Activated CD4-positive, alpha-beta memory T cell treated with anti-CD3 and anti-CD28 coated beads for 36 hours (primary cell): ENCODE measurements around the gene GOLM1. TPM values are rescaled to one million over a fixed set of nuclear protein-coding genes. Genes with fewer than 3 reads are reported as not detected.

Experiments
- CTCF ChIA-PET: fragments of 350-600 bp; sonication (Branson Sonifier 250); formaldehyde crosslinking; loops from one replicate; lab custom pipeline; 2021; ENCODE audit warnings: antibody characterized with exemption, inconsistent platforms; lab: Charles Lee
- POLR2A ChIA-PET: fragments of 350-600 bp; sonication (Branson Sonifier 250); formaldehyde crosslinking; loops from one replicate; lab custom pipeline; 2021; ENCODE audit warnings: antibody characterized with exemption; lab: Charles Lee
- DNase-seq: peaks from one replicate; pipeline ENCODE4 v3.0.0-alpha.2; 2020
- H3K27ac Mint-ChIP-seq: one replicate; pipeline ENCODE4 v1.8.0; 2021; ENCODE audit warnings: mixed read lengths
- H3K27me3 Mint-ChIP-seq: one replicate; pipeline ENCODE4 v1.8.0; 2021; ENCODE audit warnings: mixed read lengths
- H3K36me3 Mint-ChIP-seq: one replicate; pipeline ENCODE4 v1.8.0; 2021; ENCODE audit warnings: mixed read lengths
- H3K4me1 Mint-ChIP-seq: one replicate; pipeline ENCODE4 v1.8.0; 2021; ENCODE audit warnings: low read depth, mixed read lengths
- H3K4me3 Mint-ChIP-seq: one replicate; pipeline ENCODE4 v1.8.0; 2021; ENCODE audit warnings: mild to moderate bottlenecking, mixed read lengths
- H3K9me3 Mint-ChIP-seq: one replicate; pipeline ENCODE4 v1.8.0; 2021; ENCODE audit warnings: mixed read lengths
- intact Hi-C: fragments of 100-400 bp; cut with micrococcal nuclease; formaldehyde crosslinking; loops from one replicate; pipeline ENCODE4 v1.15.1; 2023
- total RNA-seq, 2 experiments: library from RNA; stranded (reverse); gene quantifications; one replicate each; pipeline ENCODE4 v1.2.3, GENCODE V29; 2021

The GOLM1 gene
- total RNA-seq, 2 experiments from 2014 or later = 2.0 to 2.1 TPM

DNA sequence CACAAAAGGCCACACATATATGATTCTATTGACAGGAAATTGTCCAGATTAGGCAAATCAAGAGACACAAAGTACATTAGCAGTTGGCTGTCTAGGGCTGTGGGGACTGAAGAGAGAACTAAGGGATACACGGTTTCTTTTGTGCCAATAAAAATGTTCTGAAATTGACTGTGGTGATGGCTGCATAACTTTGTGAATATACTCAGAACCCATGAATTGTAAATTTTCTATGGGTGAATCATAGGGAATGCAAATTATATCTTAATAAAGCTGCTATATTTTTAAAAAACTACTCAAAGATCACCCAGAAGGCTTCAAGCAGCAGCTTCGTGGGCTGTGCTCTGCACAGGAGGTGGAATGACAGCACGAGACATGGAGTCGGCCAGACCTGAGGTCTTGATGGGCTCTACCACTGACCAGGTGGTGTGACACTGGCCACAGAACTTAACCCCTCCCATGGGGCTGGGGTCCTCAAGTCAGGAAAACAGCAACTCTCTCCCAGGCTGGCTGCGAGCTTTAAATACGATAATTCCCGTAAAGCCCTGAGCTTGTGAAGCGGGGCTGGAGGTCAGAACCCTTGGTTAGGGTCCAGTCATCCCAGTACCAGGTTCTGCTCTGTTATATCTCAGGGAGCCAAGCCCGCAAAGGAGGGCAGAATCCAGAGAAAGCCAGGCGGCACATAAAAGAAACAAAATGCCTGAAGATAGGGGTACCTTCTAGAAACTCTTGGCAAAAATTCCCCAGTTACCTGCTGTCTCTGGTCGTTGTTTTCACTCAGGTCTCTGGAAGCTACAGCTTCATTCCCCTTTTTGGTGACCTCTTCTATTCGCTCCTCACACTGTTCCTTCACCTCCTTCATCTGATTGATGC lies 59.1 kb downstream of the GOLM1 start:
- POLR2A ChIA-PET = no interaction called here
- H3K27ac Mint-ChIP-seq = no peak overlapping the region
- CTCF ChIA-PET = no interaction called here
- peaks cover 2% of the 10 kb centered on the region for H3K27me3 Mint-ChIP-seq
- no peak overlapping the region for H3K4me3 Mint-ChIP-seq
- no peak for DNase-seq
- no peaks in the 10 kb centered on the region for H3K4me1 Mint-ChIP-seq
- H3K9me3 Mint-ChIP-seq = peaks cover 3% of the 10 kb centered on the region
- intact Hi-C loops = no loop called here
- no peaks in the 10 kb centered on the region for H3K36me3 Mint-ChIP-seq

DNA sequence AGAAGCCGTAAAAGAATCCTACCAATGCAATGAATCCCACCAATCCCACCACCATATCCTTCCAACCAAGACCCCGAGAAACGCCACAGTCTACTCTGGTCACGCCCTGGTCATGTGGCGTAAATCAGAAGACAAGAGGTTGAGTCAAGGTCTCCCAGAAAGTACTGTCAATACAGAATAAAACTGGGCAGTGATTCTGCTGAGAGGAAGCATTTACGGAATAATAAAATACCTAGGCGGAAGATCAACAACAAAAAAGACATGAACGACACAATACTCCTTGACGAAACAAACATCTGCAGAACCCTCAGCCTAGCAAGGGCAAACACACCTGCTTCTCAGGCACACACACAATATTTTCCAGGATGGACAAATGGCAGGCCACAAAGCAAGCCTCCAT lies 62.8 kb downstream of the GOLM1 start:
- Mint-ChIP-seq H3K4me1 (no peaks in the 10 kb centered on the region), H3K27ac (no peak overlapping the region), H3K36me3 (peaks cover 3% of the 10 kb centered on the region), H3K4me3 (no peak overlapping the region), H3K9me3 (peaks cover 8% of the 10 kb centered on the region), H3K27me3 (no peaks in the 10 kb centered on the region)
- POLR2A ChIA-PET = no interaction called here
- DNase-seq = no peak
- intact Hi-C loops = no loop called here
- CTCF ChIA-PET = no interaction called here

GRCh38 chr9:86035827-86036440 lies 63.4 kb downstream of the GOLM1 start:
- no peak overlapping the region for H3K27ac Mint-ChIP-seq
- DNase-seq = no peak
- H3K36me3 Mint-ChIP-seq = peaks cover 3% of the 10 kb centered on the region
- intact Hi-C loops = no loop called here
- H3K9me3 Mint-ChIP-seq = peaks cover 8% of the 10 kb centered on the region
- no peak overlapping the region for H3K4me3 Mint-ChIP-seq
- POLR2A ChIA-PET = no interaction called here
- CTCF ChIA-PET = interaction anchor here (1.1 kb wide), 1 partner anchor 166 kb away, joined by 5 read pairs; no protein-coding TSS in a partner anchor
- H3K4me1 Mint-ChIP-seq = no peaks in the 10 kb centered on the region
- H3K27me3 Mint-ChIP-seq = no peaks in the 10 kb centered on the region

DNA sequence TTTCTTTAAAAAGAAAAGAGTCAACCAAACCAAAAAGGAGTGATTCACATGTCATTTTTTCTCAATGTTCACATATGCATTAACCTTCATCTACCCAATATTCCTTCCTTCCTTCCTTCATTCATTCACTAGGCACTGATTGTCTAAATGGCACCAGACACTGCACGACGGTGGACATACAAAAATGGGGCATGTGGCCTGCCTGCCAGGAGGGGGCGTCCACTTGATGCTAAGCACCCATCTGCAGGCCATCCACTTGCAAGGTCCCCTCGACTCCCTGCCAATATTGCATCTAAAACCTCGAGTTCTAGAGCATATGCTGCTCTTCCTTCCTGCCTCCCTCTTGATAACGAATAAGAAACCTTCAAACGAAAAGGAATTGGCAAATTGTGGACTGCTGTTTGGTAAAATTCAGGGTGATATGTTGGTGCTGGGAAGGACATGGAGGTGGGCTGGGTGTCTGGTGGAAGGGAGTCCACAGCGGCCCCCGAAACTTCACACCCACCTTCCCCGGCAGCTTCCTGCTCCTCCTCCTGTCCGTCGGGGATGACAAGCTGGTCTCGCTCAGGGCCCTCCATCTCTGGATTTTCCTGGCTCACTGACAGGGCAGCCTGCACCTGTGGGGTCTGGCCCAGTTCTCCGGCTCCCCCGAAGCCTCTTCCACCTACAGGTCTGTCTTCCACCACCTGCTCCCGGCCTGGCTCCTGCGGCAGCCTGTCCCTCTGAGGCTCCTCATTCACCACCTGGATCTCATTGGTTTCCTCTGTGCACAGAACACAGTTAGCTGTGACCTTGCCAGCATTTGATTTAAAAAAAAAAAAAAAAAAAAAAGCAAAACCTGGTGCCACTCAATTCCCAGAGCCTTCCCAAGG lies 64.3 kb downstream of the GOLM1 start:
- no peak for DNase-seq
- Mint-ChIP-seq H3K4me3 (no peak overlapping the region), H3K27ac (no peak overlapping the region), H3K9me3 (peaks cover 8% of the 10 kb centered on the region), H3K27me3 (no peaks in the 10 kb centered on the region), H3K36me3 (peaks cover 3% of the 10 kb centered on the region), H3K4me1 (no peaks in the 10 kb centered on the region)
- CTCF ChIA-PET = interaction anchor here (1.1 kb wide), 1 partner anchor 167 kb away, joined by 5 read pairs; no protein-coding TSS in a partner anchor
- POLR2A ChIA-PET = no interaction called here
- intact Hi-C loops = no loop called here

GRCh38 chr9:86027767-86028166 lies 71.6 kb downstream of the GOLM1 start:
- Mint-ChIP-seq H3K36me3 (peaks cover 56% of the 10 kb centered on the region), H3K27me3 (no peaks in the 10 kb centered on the region), H3K9me3 (peaks cover 7% of the 10 kb centered on the region), H3K27ac (no peak overlapping the region), H3K4me1 (no peaks in the 10 kb centered on the region), H3K4me3 (no peak overlapping the region)
- ChIA-PET CTCF (no interaction called here), POLR2A (no interaction called here)
- no peak for DNase-seq
- intact Hi-C loops = no loop called here

GRCh38 chr9:86022687-86023266 lies 76.6 kb downstream of the GOLM1 start:
- POLR2A ChIA-PET = interaction anchor here (0.6 kb wide), 1 partner anchor 34 kb away, joined by 3 read pairs; no protein-coding TSS in a partner anchor
- intact Hi-C loops = no loop called here

GRCh38 chr9:86021166-86021565 lies 78.2 kb downstream of the GOLM1 start:
- DNase-seq = no peak
- Mint-ChIP-seq H3K27me3 (no peaks in the 10 kb centered on the region), H3K9me3 (no peaks in the 10 kb centered on the region), H3K4me3 (no peak overlapping the region), H3K36me3 (peaks cover 75% of the 10 kb centered on the region), H3K4me1 (no peaks in the 10 kb centered on the region), H3K27ac (no peak overlapping the region)
- POLR2A ChIA-PET = no interaction called here
- intact Hi-C loops = no loop called here
- CTCF ChIA-PET = interaction anchor here (0.6 to 0.7 kb wide), 2 partner anchors 201 to 219 kb away, joined by 3 read pairs; no protein-coding TSS in a partner anchor

More at GRCh38 chr9:86022687-86023266, 76.6 kb downstream of the GOLM1 start:
- no peak for DNase-seq
- no peaks in the 10 kb centered on the region for H3K4me1 Mint-ChIP-seq
- CTCF ChIA-PET = no interaction called here
- H3K27ac Mint-ChIP-seq = no peak overlapping the region
- no peaks in the 10 kb centered on the region for H3K27me3 Mint-ChIP-seq
- no peak overlapping the region for H3K4me3 Mint-ChIP-seq
- H3K9me3 Mint-ChIP-seq = no peaks in the 10 kb centered on the region
- peaks cover 79% of the 10 kb centered on the region for H3K36me3 Mint-ChIP-seq

GRCh38 chr9:86020731-86021130 lies 78.6 kb downstream of the GOLM1 start:
- peaks cover 71% of the 10 kb centered on the region for H3K36me3 Mint-ChIP-seq
- intact Hi-C loops = no loop called here
- CTCF ChIA-PET = interaction anchor here (0.6 to 0.7 kb wide), 2 partner anchors 201 to 219 kb away, joined by 3 read pairs; no protein-coding TSS in a partner anchor

GRCh38 chr9:86009133-86009532 lies 90.2 kb downstream of the GOLM1 start:
- ChIA-PET CTCF (interaction anchor here (0.8 kb wide), 1 partner anchor 24 kb away, joined by 3 read pairs; no protein-coding TSS in a partner anchor), POLR2A (no interaction called here)
- no peak for DNase-seq
- peaks cover 7% of the 10 kb centered on the region for H3K9me3 Mint-ChIP-seq
- no peaks in the 10 kb centered on the region for H3K27me3 Mint-ChIP-seq
- H3K4me3 Mint-ChIP-seq = no peak overlapping the region
- H3K36me3 Mint-ChIP-seq = peaks cover 43% of the 10 kb centered on the region
- H3K4me1 Mint-ChIP-seq = no peaks in the 10 kb centered on the region
- intact Hi-C loops = no loop called here
- H3K27ac Mint-ChIP-seq = no peak overlapping the region

More at GRCh38 chr9:86020731-86021130, 78.6 kb downstream of the GOLM1 start:
- H3K4me3 Mint-ChIP-seq = no peak overlapping the region
- no peak overlapping the region for H3K27ac Mint-ChIP-seq
- no peaks in the 10 kb centered on the region for H3K9me3 Mint-ChIP-seq
- no peak for DNase-seq
- no peaks in the 10 kb centered on the region for H3K27me3 Mint-ChIP-seq
- POLR2A ChIA-PET = no interaction called here
- H3K4me1 Mint-ChIP-seq = no peaks in the 10 kb centered on the region

GRCh38 chr9:86005253-86005775 lies 94.0 kb downstream of the GOLM1 start:
- Mint-ChIP-seq H3K36me3 (peaks cover 68% of the 10 kb centered on the region), H3K9me3 (peaks cover 7% of the 10 kb centered on the region), H3K4me1 (peaks cover 2% of the 10 kb centered on the region), H3K27me3 (no peaks in the 10 kb centered on the region), H3K4me3 (no peak overlapping the region), H3K27ac (no peak overlapping the region)
- POLR2A ChIA-PET = no interaction called here
- CTCF ChIA-PET = no interaction called here
- DNase-seq = no peak
- intact Hi-C loops = no loop called here

- Mint-ChIP-seq H3K4me1 (no peaks in the 10 kb centered on the region), H3K9me3 (no peaks in the 10 kb centered on the region), H3K4me3 (no peak overlapping the region), H3K27me3 (no peaks in the 10 kb centered on the region), H3K27ac (no peak overlapping the region), H3K36me3 (peaks cover 43% of the 10 kb centered on the region)
- ChIA-PET POLR2A (no interaction called here), CTCF (no interaction called here)
- no peak for DNase-seq
- intact Hi-C loops = no loop called here
Measured at GRCh38 chr9:85995599-85995998, 103.8 kb downstream of the GOLM1 start.
